Stomach (tissue), 4 donors: Measurements from ENCODE around the gene MRPL28.
"Not testable (repeated sequence)": the region's sequence is repeated elsewhere in the genome, so short reads cannot be mapped to it uniquely, and the experiment has no call there.

Source experiments
- CTCF ChIP-seq, 7 experiments: fragments of 450-650 bp in 4 of 7; fragments of 200-600 bp in 3 of 7; sonication (generic) in 3 of 7; IDR thresholded peaks; one replicate each; pipeline ENCODE4 v1.5.1; 2016 to 2019; ENCODE audit warnings: antibody characterized with exemption in 7 of 7, control low read depth in 2 of 7, mild to moderate bottlenecking in 1 of 7
- EP300 ChIP-seq: sonication (generic); formaldehyde crosslinking; IDR thresholded peaks from one replicate; pipeline ENCODE4 v1.6.1; 2017; ENCODE audit warnings: antibody characterized with exemption
- POLR2A ChIP-seq, 4 donors: fragments of 450-650 bp; IDR thresholded peaks; one replicate each; pipeline ENCODE4 v1.6.1; 2016; ENCODE audit warnings: antibody characterized with exemption in 4 of 4, control low read depth in 2 of 4, mild to moderate bottlenecking in 1 of 4, moderate library complexity in 1 of 4

- not testable (repeated sequence) for TF ChIP-seq CTCF (IDR thresholded peaks at IDR 0.05); EP300; POLR2A (IDR thresholded peaks at IDR 0.05)
These were observed 7.9 kb upstream of the MRPL28 start for GRCh38 chr16:378113-378820.
